ENCODE data around the gene UBE2V1.

DNA sequence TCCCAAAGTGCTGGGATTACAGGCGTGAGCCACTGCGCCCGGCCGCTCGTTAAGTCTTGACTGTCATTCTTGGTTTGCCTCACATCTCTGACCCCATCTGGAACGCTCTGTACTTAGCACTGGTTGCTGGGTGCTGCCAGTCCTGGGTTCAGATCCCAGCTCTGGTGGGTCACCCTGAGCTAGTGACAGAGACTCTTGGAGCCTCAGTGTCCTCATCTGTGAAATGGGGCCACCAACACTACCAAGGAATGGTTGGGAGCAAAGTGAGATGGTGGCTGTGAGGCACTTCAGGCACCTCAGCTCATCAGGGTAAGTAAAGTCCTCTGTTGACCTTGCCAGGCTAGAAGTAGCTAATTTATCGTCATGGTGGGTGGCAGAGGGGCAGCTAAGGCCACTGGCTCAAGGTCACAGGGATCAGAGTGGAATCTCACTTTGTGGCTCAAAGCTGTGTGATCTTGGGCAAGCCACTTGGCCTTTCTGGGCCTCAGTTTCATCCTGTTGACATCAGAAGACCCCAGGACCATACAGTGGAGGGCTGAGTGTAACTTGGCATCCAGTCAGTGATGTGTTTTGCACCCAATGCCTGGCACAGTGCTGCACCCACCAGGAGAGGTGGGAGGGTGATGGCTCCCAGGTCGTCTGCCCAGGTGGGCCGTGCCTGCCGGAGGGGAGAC is 46.7 kb downstream of the UBE2V1 start:
- TF ChIP-seq POLR2AphosphoS5 (IDR thresholded peaks at IDR 0.05), result no peak
- TF ChIP-seq POLR2A (IDR thresholded peaks at IDR 0.05), result no peak
- TF ChIP-seq, protein P1, sequence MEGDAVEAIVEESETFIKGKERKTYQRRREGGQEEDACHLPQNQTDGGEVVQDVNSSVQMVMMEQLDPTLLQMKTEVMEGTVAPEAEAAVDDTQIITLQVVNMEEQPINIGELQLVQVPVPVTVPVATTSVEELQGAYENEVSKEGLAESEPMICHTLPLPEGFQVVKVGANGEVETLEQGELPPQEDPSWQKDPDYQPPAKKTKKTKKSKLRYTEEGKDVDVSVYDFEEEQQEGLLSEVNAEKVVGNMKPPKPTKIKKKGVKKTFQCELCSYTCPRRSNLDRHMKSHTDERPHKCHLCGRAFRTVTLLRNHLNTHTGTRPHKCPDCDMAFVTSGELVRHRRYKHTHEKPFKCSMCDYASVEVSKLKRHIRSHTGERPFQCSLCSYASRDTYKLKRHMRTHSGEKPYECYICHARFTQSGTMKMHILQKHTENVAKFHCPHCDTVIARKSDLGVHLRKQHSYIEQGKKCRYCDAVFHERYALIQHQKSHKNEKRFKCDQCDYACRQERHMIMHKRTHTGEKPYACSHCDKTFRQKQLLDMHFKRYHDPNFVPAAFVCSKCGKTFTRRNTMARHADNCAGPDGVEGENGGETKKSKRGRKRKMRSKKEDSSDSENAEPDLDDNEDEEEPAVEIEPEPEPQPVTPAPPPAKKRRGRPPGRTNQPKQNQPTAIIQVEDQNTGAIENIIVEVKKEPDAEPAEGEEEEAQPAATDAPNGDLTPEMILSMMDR (IDR thresholded peaks at IDR 0.05), result no peak
- TF ChIP-seq EP300 (IDR thresholded peaks at IDR 0.05), result no peak
